Left cardiac atrium (tissue), 4 donors: ENCODE measurements around the gene MAD2L2. TPM values are rescaled to one million over a fixed set of nuclear protein-coding genes. Genes with fewer than 3 reads are reported as not detected.

Source experiments
- ATAC-seq, 2 donors: fragments of 200-7000 bp; cut with Tn5 transposase; one replicate each; pipeline ENCODE4 v1.9.1; 2020; ENCODE audit warnings: mild to moderate bottlenecking in 2 of 2, moderate library complexity in 2 of 2
- DNase-seq: peaks from one replicate; pipeline ENCODE4 v3.0.0-alpha.2; 2020
- intact Hi-C, 2 donors: fragments of 100-400 bp; cut with DNase I; formaldehyde crosslinking; loops; one replicate each; pipeline versions ENCODE4 v1.14.1 to v1.15.1; 2022 to 2023
- total RNA-seq, 2 donors: library from RNA; stranded (reverse); fragmentation: NEBNext Ultra II Directional; extraction: Animal tissue kit (Norgen Biotek cat#: 25700); gene quantifications; one replicate each; pipeline ENCODE4 v1.2.1, GENCODE V29; 2021
- donor health status: DM: no; HTN: yes; CAD: no.
- donor health status: DM: no; HTN: yes; CAD: no; lungs with severe emphysema.
- donor health status: DM: yes; HTN: yes; CAD: no.
- donor health status: Dilated cardiomyopathy.

Gene MAD2L2
- total RNA-seq, 2 donors from 2014 or later: 20.0 to 24.0 TPM

GRCh38 chr1:11707621-11708276, 26.8 kb upstream of the MAD2L2 start:
- DNase-seq (peak; percentile 66), ATAC-seq (peak; percentile 69 to 88)
- intact Hi-C loops: no loop called here

- DNase-seq (no peak), ATAC-seq (no peak)
- intact Hi-C loops: no loop called here
Observed at GRCh38 chr1:11706292-11706691, 25.3 kb upstream of the MAD2L2 start.

- DNase-seq (no peak), ATAC-seq (no peak)
- intact Hi-C loops: no loop called here
Observed at GRCh38 chr1:11705596-11705995, 24.6 kb upstream of the MAD2L2 start.

GRCh38 chr1:11704691-11705475, 23.9 kb upstream of the MAD2L2 start:
- DNase-seq (no peak), ATAC-seq (no peak)
- intact Hi-C loops: no loop called here

- no peak for ATAC-seq
- intact Hi-C loops: no loop called here
- DNase-seq: no peak
Observed at GRCh38 chr1:11704194-11704529, 23.2 kb upstream of the MAD2L2 start.

DNA sequence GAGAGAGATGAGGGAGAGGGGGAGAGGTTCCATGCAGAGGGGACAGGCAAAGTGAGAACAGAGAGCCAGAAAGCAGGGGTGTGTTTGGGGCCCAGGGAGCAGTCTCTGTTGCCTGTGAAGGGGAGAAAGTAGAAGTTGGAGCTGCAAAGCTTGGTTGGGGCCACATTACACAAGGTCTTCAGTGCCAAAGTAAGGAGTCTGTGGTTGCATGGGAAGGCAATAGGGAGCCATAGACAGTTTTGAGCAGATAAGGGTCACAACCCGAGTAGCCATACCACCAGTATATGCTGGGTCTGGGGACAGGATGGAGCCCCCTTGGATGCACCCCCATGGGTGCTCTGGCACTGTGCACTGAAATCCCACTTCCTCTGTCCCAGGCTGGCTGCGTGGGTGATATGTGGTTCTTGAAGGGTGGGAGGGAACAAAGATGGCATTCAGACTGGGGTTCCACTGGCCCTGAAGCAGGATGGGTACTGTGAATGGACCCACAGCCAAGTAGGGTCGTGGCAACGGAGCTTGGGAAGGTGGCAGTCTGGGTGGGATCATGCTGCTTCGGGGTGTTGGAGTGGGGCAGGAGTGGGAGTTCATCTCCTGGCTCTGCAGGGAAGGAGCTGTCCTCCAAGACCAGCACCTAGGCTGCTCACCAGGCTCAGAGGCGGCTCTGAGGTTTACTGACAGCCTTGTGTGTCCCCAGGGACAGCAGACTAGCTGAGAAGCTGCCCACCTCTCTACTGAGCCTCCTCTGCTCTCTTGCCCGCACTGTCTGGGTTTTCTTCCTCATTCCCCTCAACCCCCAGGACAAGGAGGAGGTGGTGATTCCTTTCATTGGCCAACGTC, 22.6 kb upstream of the MAD2L2 start:
- DNase-seq: no peak

DNA sequence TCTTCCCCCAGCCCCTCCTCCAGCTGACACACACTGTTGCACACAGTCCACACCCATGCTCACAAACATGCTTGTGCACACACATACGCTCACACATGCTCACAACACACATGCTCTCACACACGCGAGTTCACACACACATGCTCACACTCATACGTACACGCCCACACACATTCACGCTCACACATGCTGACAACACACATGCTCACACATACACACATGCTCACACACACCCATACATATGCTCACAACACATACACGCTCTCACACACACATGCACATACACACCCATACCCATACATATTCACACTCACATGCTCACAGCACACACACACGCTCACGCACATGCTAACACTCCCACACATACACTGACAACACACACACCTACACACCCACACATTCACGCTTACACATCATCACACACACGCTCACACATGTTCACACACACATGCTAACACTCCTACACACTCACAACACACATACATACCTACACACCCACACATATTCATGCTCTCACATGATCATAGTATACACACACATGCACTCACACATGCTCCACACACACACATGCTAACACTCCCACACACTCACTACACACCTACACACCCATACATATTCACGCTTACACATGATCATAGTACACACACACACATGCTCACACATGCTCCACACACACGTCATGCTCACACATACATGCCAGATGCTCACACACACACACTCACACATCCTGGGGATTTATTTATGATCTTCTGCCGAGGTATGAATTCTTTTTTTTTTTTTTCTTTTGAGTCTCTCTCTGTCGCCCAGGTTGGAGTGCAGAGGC, 21.2 kb upstream of the MAD2L2 start:
- intact Hi-C loops: no loop called here
- DNase-seq: no peak
- ATAC-seq: no peak

More for the DNA sequence above, 22.6 kb upstream of the MAD2L2 start:
- intact Hi-C loops: no loop called here
- ATAC-seq: no peak

DNA sequence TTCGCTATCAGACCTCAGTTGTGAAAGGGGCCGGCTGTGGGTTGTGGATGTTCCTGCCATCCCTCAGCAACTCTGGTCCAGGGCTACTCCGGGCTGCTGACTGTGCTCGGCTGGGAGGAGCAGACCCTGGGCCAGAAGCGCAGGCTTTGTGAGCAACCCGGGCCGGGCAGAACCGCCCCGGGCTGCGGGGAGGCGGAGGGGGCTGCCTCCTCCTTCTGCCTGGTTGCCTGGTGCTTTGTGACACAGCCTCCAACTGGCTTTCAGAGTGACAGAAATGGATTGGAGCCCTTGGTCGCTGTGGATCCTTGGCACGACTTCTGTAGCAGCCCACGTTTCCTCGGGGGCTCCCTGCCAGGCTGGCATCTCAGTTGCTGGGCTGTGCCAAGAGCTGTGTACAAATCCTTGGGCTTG, 20.6 kb upstream of the MAD2L2 start:
- intact Hi-C loops: no loop called here
- peak; percentile 50 to 57 for ATAC-seq
- no peak for DNase-seq

DNA sequence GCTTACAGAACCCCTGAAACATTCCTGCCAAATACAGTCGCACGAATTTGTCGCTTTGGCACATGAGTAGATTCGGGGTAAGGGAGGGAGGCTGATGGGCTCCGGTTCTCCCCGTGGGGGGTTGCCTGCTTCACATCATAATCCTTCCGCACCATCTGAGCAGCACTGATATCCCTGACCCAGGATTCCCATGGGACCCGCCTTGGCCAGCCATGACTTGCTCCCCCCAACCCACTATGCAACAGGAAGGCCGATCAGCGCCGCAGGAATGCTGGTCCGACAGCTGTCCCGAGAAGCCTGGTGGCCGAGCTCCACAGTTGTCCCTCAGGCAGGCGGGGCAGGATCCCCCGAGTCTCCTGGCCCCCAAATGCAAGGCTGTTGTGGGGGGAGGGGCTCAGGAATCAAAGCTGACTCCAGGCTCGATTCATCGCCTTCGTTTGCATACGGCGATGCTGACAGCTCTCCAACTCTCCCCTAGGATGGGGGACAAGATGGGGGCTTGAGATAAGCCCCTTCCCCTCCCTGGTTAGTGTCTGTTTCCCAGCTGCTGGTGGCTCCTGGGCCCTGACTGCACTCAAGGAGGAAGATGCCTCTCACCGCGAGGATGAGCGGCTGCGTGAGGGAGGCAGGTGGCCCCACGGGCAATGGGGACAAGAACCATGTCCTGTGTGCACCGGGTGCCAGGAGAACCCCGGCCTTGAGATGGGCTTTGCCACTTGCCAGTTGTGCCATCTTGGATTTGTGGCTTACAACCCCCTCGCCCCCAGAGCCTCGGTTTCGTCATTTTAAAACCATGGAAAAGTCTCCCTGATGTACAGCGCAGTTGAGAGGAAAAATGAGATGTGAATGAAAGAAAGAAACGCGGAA, 19.9 kb upstream of the MAD2L2 start:
- ATAC-seq (no peak), DNase-seq (no peak)
- intact Hi-C loops: no loop called here

GRCh38 chr1:11697893-11698210, 16.9 kb upstream of the MAD2L2 start:
- ATAC-seq (no peak), DNase-seq (no peak)
- intact Hi-C loops: no loop called here

DNA sequence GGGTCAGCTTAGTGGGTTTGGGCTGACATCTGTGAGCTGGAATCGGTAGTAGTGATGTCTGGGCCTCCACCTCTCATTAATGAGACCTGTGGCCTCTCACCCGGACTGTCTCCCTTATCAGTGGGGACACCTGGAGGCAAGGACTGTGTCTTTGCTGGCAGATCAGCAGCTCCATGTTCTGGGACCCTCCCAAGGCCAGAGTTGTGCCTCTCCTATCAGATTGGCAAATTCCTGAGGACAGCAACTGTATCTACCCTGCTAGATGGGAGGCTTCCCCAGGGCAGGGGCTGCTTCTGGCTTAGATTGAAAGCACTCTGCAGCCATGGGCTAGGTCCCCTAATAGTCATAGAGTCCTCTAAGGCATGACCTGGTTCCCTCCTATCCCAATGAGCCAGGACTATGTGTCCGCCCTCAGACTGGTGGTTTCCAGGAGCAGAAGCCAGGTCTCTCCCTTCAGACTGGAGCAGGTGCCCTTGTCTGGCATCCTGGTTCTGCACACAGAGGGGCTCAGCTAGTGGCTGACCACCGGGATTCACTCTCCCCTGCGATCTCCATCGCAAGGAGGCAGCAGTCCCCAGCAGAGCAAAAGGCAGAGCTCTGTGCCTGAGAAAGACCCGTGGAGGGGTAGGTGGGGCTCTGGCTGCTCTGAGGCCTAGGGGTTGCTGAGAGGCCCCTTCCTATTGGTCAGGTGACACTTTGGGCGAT, 16.4 kb upstream of the MAD2L2 start:
- DNase-seq: no peak
- ATAC-seq: no peak
- intact Hi-C loops: no loop called here

GRCh38 chr1:11695861-11696260, 14.9 kb upstream of the MAD2L2 start:
- DNase-seq: no peak
- intact Hi-C loops: no loop called here
- no peak for ATAC-seq

DNA sequence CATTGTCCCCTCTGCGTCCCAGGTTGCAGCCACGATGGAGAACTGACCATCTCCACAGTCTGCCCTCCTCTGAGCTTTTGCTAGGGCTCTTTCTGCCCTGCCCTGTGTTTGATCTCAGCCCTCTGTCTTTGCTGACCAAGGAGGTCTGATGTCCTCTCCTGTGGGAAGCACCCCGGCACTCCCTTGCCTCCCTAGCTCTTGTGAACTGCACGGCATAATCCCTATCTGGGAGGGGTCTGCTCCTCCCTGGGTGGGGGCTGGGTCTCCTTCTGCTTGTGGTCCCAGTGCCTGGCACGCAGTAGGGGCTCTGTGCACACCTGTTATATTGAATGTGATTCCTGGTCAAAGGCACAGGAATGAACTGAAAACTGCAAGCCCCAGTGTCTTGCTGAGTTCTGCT, 13.0 kb upstream of the MAD2L2 start:
- intact Hi-C loops: no loop called here
- DNase-seq (no peak), ATAC-seq (no peak)

DNA sequence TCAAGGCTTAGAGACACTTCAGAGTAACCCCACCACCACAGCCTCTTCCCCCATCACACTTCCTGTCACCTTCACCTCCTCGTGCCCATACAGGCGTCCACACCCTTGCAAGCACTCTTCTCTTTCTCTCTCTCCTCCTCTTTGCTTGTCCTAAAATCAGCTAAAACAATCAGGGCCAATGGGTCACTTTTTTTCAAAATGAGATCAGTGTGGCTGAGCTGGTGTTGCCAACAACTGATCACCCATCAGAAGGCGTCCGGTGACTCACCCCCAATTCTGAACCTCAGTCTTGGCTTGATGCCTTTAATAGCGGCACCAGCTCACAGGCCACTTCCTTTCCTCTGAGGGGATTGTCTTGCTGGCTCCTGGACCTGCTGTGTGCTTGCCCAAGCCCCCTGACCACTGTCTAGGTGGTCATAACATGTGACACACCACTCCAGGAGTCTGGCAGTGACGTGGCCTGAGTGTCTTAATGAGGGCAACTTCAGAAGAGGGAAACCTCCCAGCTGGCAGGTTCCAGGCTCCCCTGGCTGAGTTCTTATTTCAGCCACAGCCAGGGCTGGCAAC, 12.2 kb upstream of the MAD2L2 start:
- peak; percentile 48 to 62 for ATAC-seq
- intact Hi-C loops: no loop called here
- no peak for DNase-seq

- intact Hi-C loops: no loop called here
- ATAC-seq (no peak), DNase-seq (no peak)
Observed at GRCh38 chr1:11691928-11692711, 11.2 kb upstream of the MAD2L2 start.

- DNase-seq (no peak), ATAC-seq (no peak)
- intact Hi-C loops: no loop called here
Observed at GRCh38 chr1:11691302-11691914, 10.5 kb upstream of the MAD2L2 start, which contains the start of gene DRAXIN. Gene DRAXIN, plus strand, starts transcription at chr1:11691710. Its CDS starts 14,549 bp downstream, at chr1:11706259.
